Measurements from ENCODE around the gene ENPP4.

DNA sequence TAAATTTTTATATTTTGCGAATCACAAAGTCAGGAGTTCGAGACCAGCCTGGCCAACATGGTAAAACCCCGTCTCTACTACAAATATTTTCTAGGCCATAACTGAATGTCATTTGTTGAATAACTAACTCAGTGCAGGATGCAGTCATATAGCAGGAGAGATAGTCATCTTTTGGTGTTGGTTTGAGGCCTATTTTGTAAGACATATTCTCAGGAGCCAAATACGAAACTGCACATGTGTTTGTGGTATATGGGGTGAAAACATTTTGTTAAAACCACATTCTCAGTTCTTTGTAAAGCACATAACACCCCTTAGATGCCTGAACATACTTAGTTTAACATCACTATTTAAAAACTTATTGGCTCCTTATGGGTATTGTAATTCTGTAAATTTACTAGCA, 45.7 kb downstream of the ENPP4 start:
- TF ChIP-seq POLR2AphosphoS5 (IDR thresholded peaks at IDR 0.05; ENCODE audit: insufficient read depth in 1 of 2, low read depth in 1 of 2) = no peak
- TF ChIP-seq, protein P1, sequence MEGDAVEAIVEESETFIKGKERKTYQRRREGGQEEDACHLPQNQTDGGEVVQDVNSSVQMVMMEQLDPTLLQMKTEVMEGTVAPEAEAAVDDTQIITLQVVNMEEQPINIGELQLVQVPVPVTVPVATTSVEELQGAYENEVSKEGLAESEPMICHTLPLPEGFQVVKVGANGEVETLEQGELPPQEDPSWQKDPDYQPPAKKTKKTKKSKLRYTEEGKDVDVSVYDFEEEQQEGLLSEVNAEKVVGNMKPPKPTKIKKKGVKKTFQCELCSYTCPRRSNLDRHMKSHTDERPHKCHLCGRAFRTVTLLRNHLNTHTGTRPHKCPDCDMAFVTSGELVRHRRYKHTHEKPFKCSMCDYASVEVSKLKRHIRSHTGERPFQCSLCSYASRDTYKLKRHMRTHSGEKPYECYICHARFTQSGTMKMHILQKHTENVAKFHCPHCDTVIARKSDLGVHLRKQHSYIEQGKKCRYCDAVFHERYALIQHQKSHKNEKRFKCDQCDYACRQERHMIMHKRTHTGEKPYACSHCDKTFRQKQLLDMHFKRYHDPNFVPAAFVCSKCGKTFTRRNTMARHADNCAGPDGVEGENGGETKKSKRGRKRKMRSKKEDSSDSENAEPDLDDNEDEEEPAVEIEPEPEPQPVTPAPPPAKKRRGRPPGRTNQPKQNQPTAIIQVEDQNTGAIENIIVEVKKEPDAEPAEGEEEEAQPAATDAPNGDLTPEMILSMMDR (IDR thresholded peaks at IDR 0.05) = no peak
